Hepatocyte (in vitro differentiated cells): Measurements from ENCODE around the gene EML3.

ENCODE experiments used
- CTCF ChIP-seq: fragments of 200-600 bp; sonication (generic); IDR thresholded peaks from 2 replicates; pipeline ENCODE4 v1.5.1; 2016; ENCODE audit warnings: antibody characterized with exemption, mild to moderate bottlenecking; ENCODE audit not compliant: poor library complexity
- EZH2 ChIP-seq: fragments of 200-600 bp; sonication (generic); IDR thresholded peaks from 2 replicates; pipeline ENCODE4 v1.6.1; 2016; ENCODE audit warnings: antibody characterized with exemption, mild to moderate bottlenecking, borderline replicate concordance

DNA sequence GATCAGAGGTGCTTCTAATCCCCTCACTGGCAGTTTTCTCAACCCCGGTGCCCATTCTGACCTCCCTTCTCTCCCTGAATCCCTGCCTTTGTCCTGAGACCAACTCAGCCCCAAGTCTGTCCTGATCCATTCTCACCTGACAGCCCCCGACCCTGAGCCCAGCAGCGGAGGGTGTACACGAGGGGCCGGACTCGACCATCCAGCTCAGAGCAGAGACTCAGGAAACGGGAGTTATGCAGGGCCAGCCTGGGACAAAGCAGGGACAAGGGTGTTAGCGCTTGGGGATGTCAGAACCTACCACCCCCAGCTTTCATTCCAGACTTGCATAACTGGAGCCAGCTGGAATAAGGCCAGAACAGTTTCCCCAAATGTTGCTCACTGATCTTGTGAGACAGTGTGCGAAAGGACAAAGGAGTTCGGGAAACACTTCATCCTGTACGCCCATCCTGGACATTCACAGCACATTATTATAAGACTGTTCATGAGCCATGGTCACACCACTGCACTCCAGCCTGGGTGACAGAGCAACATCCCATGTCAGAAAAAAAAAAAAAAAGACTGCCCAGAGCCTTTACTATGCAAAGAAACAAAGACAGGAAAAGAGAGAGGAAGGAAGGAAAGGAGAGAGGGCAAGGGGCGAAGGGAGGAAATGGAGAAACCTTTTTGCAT, 35.4 kb downstream of the EML3 start:
- TF ChIP-seq EZH2: no peak
- no peak for TF ChIP-seq CTCF
